Kidney (tissue), 14 donors: ENCODE results near the gene MYO5A. TPM values are rescaled to one million over a fixed set of nuclear protein-coding genes. Genes with fewer than 3 reads are reported as not detected.

Experiments used
- DNase-seq, 5 donors: peaks; one replicate each; pipeline ENCODE4 v3.0.0-alpha.2; 2013 to 2020
- FAIRE-seq: peaks from 2 replicates; lab custom pipeline; 2012; peaks lifted over from hg19 to GRCh38; lab: Jason Lieb, UNC
- H3K27ac ChIP-seq, 2 donors: one replicate each; pipeline ENCODE4 v1.7.0; 2013; ENCODE audit warnings: low read depth in 2 of 2, low read length in 2 of 2, inconsistent platforms in 1 of 2
- H3K27me3 ChIP-seq: one replicate; pipeline ENCODE4 v1.7.1; 2013; ENCODE audit warnings: low read length, inconsistent platforms; ENCODE audit not compliant: control insufficient read depth, insufficient read depth
- H3K36me3 ChIP-seq, 3 donors: one replicate each; pipeline versions ENCODE4 v1.7.0 to v1.7.1; 2013; ENCODE audit warnings: low read length in 3 of 3, control low read depth in 1 of 3, inconsistent platforms in 1 of 3; ENCODE audit not compliant: insufficient read depth in 3 of 3, control insufficient read depth in 2 of 3
- H3K4me1 ChIP-seq, 3 donors: one replicate each; pipeline versions ENCODE4 v1.7.0 to v1.7.1; 2013; ENCODE audit warnings: low read length in 3 of 3, inconsistent platforms in 1 of 3, low read depth in 1 of 3; ENCODE audit not compliant: control insufficient read depth in 2 of 3, insufficient read depth in 2 of 3
- H3K4me3 ChIP-seq, 3 donors: one replicate each; pipeline versions ENCODE4 v1.7.0 to v1.8.1; 2013; ENCODE audit warnings: low read length in 3 of 3, control low read depth in 1 of 3, inconsistent platforms in 1 of 3
- H3K9ac ChIP-seq, 3 donors: one replicate each; pipeline versions ENCODE4 v1.7.0 to v1.7.1; 2013; ENCODE audit warnings: low read length in 3 of 3, control low read depth in 1 of 3, inconsistent platforms in 1 of 3
- H3K9me3 ChIP-seq, 3 donors: one replicate each; pipeline versions ENCODE4 v1.7.0 to v1.7.1; 2013; ENCODE audit warnings: low read length in 3 of 3, control low read depth in 1 of 3, inconsistent platforms in 1 of 3; ENCODE audit not compliant: control insufficient read depth in 2 of 3, insufficient read depth in 1 of 3
- CTCF ChIP-seq: IDR thresholded peaks from 3 replicates; pipeline ENCODE4 v1.5.1; 2012; ENCODE audit warnings: mild to moderate bottlenecking, moderate library complexity, borderline replicate concordance; ENCODE audit not compliant: insufficient read depth; ENCODE audit errors: extremely low read depth
- intact Hi-C: fragments of 100-400 bp; cut with DNase I; formaldehyde crosslinking; loops from one replicate; pipeline ENCODE4 v1.11.1; 2022
- polyA plus RNA-seq: library from polyadenylated mRNA; stranded (reverse); fragments of 350-450 nt; fragmentation: Illumina TruSeq; extraction: RNeasy Lipid Tissue Mini Kit (QIAGEN cat#74804); gene quantifications from one replicate; pipeline ENCODE4 v1.2.3, GENCODE V29; 2014; ENCODE audit warnings: low read depth, low replicate concordance; ENCODE audit not compliant: insufficient read depth
- total RNA-seq: library from RNA; stranded (reverse); fragmentation: NEBNext Ultra II Directional; extraction: Animal tissue kit (Norgen Biotek cat#: 25700); gene quantifications from one replicate; pipeline ENCODE4 v1.2.1, GENCODE V29; 2021
- donor health status: control.
- donor health status: control.
- donor health status: control.
- donor health status: control.
- donor health status: control.
- donor health status: DM: yes; HTN: yes; CAD: no.
- donor health status: Normal renal cell carcinoma (clear cell type).

Gene MYO5A
- total and polyA plus RNA-seq, 2 donors from 2014 or later, result 3.5 to 32.9 TPM

GRCh38 chr15:52408823-52409222, 119.9 kb downstream of the MYO5A start:
- H3K4me3 ChIP-seq, result no peak overlapping the region
- H3K9ac ChIP-seq, result no peak overlapping the region
- no peaks in the 10 kb centered on the region for H3K9me3 ChIP-seq
- no peaks in the 10 kb centered on the region for H3K4me1 ChIP-seq
- FAIRE-seq (no peak), DNase-seq (no peak)
- no peaks in the 10 kb centered on the region for H3K27me3 ChIP-seq
- intact Hi-C loops, result no loop called here
- no peak for TF ChIP-seq CTCF
- no peak overlapping the region for H3K27ac ChIP-seq
- H3K36me3 ChIP-seq, result peaks cover 0 to 2% (median 0%) of the 10 kb centered on the region in 3 donors

- no peak for DNase-seq
- Histone ChIP-seq H3K4me1 (no peaks in the 10 kb centered on the region), H3K9me3 (no peaks in the 10 kb centered on the region), H3K4me3 (no peak overlapping the region), H3K36me3 (peaks cover 0 to 2% (median 0%) of the 10 kb centered on the region in 3 donors), H3K27me3 (no peaks in the 10 kb centered on the region), H3K27ac (no peak overlapping the region), H3K9ac (no peak overlapping the region)
- no peak for TF ChIP-seq CTCF
- no peak for FAIRE-seq
- intact Hi-C loops, result no loop called here
Observed at GRCh38 chr15:52407374-52407773, 121.3 kb downstream of the MYO5A start.

DNA sequence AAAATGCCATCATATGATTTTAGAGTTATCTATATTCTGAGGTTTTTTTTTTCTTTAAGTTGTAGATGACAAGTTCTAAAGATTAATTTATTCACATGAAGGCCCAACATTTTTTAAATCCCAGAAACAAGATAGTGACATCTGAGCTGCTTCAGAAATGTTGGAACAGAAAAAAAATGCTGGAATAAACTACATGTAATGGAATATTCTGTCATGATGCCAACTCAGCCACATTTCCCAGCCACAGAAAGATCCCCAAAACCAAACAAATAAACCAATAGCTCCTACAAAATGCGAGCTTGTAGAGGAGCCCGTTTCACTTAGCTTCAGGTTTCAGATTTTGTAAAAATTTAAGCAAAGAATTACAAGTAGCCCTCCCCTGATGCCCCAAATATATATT, 122.1 kb downstream of the MYO5A start:
- H3K27ac ChIP-seq, result no peak overlapping the region
- H3K4me3 ChIP-seq, result no peak overlapping the region
- intact Hi-C loops, result no loop called here
- H3K27me3 ChIP-seq, result no peaks in the 10 kb centered on the region
- no peak for FAIRE-seq
- DNase-seq, result no peak
- H3K4me1 ChIP-seq, result no peaks in the 10 kb centered on the region
- H3K9ac ChIP-seq, result no peak overlapping the region
- H3K9me3 ChIP-seq, result no peaks in the 10 kb centered on the region
- no peak for TF ChIP-seq CTCF
- H3K36me3 ChIP-seq, result peaks cover 0 to 2% (median 0%) of the 10 kb centered on the region in 3 donors

DNA sequence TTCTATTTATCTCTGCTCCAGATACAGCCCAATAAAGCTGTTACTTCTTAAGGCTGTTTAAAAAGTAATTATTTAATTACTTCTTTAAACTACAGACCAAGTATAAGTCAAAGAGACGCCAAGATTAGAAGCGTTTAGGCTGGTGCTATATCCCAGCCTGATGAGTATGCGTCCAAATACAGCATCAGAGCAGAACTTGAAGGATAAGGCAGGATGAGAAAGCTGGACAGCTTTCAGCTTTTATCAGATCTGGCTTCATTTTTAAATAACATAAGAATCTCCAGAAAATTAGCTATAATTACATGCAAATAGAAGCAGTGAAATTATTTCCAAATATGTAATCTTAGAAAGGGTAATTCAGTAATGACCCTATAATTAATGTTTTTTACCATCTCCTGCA, 122.8 kb downstream of the MYO5A start:
- intact Hi-C loops, result no loop called here
- Histone ChIP-seq H3K9ac (no peak overlapping the region), H3K36me3 (peaks cover 0 to 2% (median 0%) of the 10 kb centered on the region in 3 donors), H3K27me3 (no peaks in the 10 kb centered on the region), H3K4me3 (no peak overlapping the region), H3K9me3 (no peaks in the 10 kb centered on the region), H3K4me1 (no peaks in the 10 kb centered on the region), H3K27ac (no peak overlapping the region)
- no peak for TF ChIP-seq CTCF
- DNase-seq (no peak), FAIRE-seq (no peak)
